WTC11 (cell line): ENCODE results near the gene LDHD. TPM values are rescaled to one million over a fixed set of nuclear protein-coding genes. Genes with fewer than 3 reads are reported as not detected.

Experiments
- ATAC-seq: fragments of 200-7000 bp; cut with Tn5 transposase; 2 replicates; pipeline ENCODE4 v1.10.0; 2021; ENCODE audit warnings: mild to moderate bottlenecking, moderate library complexity
- CTCF ChIA-PET: fragments of 300-600 bp; sonication (Branson Sonifier 250); formaldehyde crosslinking; loops from one replicate; lab custom pipeline; 2021; ENCODE audit warnings: antibody characterized with exemption; lab: Charles Lee
- POLR2A ChIA-PET: fragments of 350-600 bp; sonication (Branson Sonifier 250); formaldehyde crosslinking; loops from one replicate; lab custom pipeline; 2021; ENCODE audit warnings: antibody characterized with exemption; lab: Charles Lee
- DNase-seq: peaks from one replicate; pipeline ENCODE4 v3.0.0; 2021; ENCODE audit warnings: low spot score
- H3K27ac Mint-ChIP-seq: 2 replicates; pipeline ENCODE4 v1.8.0; 2021; ENCODE audit warnings: mixed read lengths
- H3K27me3 Mint-ChIP-seq: 2 replicates; pipeline ENCODE4 v1.8.0; 2021; ENCODE audit warnings: low read depth, mild to moderate bottlenecking, moderate library complexity, mixed read lengths
- H3K36me3 Mint-ChIP-seq: 2 replicates; pipeline ENCODE4 v1.8.0; 2021; ENCODE audit warnings: mixed read lengths
- H3K4me1 Mint-ChIP-seq: 2 replicates; pipeline ENCODE4 v1.8.0; 2022; ENCODE audit warnings: mixed read lengths
- H3K4me3 Mint-ChIP-seq: 2 replicates; pipeline ENCODE4 v1.8.0; 2021; ENCODE audit warnings: mild to moderate bottlenecking, moderate library complexity, mixed read lengths
- H3K9me3 Mint-ChIP-seq: 2 replicates; pipeline ENCODE4 v1.8.0; 2021; ENCODE audit warnings: mixed read lengths
- AR ChIP-seq: fragments of 250-450 bp; sonication (Bioruptor Pico); IDR thresholded peaks from 2 replicates; pipeline ENCODE4 v1.9.0; 2021; ENCODE audit warnings: mild to moderate bottlenecking
- ESRRA ChIP-seq: sonication (generic); formaldehyde crosslinking; IDR thresholded peaks from 2 replicates; pipeline ENCODE4 v1.8.1; 2022; ENCODE audit warnings: mild to moderate bottlenecking, missing genetic modification reagents, borderline replicate concordance
- GABPB1 ChIP-seq: sonication (generic); formaldehyde crosslinking; IDR thresholded peaks from 2 replicates; pipeline ENCODE4 v1.8.1; 2023; ENCODE audit warnings: mild to moderate bottlenecking, missing genetic modification reagents
- GTF2I ChIP-seq: fragments of 250-450 bp; sonication (Bioruptor Pico); conservative IDR thresholded peaks from 2 replicates; pipeline ENCODE4 v1.4.0; 2021; ENCODE audit warnings: mild to moderate bottlenecking
- MAX ChIP-seq: sonication (generic); formaldehyde crosslinking; IDR thresholded peaks from 2 replicates; pipeline ENCODE4 v1.8.0; 2022; ENCODE audit warnings: mild to moderate bottlenecking, missing genetic modification reagents
- MYBL2 ChIP-seq: sonication (generic); formaldehyde crosslinking; IDR thresholded peaks from 2 replicates; pipeline ENCODE4 v1.8.1; 2023; ENCODE audit warnings: mild to moderate bottlenecking, moderate library complexity, missing genetic modification reagents
- SOX15 ChIP-seq: fragments of 250-450 bp; sonication (Bioruptor Pico); IDR thresholded peaks from 2 replicates; pipeline ENCODE4 v1.9.0; 2021; ENCODE audit warnings: mild to moderate bottlenecking
- STAT6 ChIP-seq: sonication (generic); formaldehyde crosslinking; conservative IDR thresholded peaks from 2 replicates; pipeline ENCODE4 v1.8.1; 2023; ENCODE audit warnings: mild to moderate bottlenecking, low read depth, missing genetic modification reagents, moderate library complexity
- TEAD1 ChIP-seq: sonication (generic); formaldehyde crosslinking; IDR thresholded peaks from 2 replicates; pipeline ENCODE4 v1.8.0; 2022; ENCODE audit warnings: mild to moderate bottlenecking, missing genetic modification reagents
- USF1 ChIP-seq: sonication (generic); formaldehyde crosslinking; IDR thresholded peaks from 2 replicates; pipeline ENCODE4 v1.8.0; 2022; ENCODE audit warnings: mild to moderate bottlenecking, missing genetic modification reagents
- ZNF232 ChIP-seq: sonication (generic); formaldehyde crosslinking; IDR thresholded peaks from 2 replicates; pipeline ENCODE4 v1.8.0; 2022; ENCODE audit warnings: mild to moderate bottlenecking, missing genetic modification reagents
- ZNF317 ChIP-seq: sonication (generic); formaldehyde crosslinking; IDR thresholded peaks from 2 replicates; pipeline ENCODE4 v1.8.1; 2023; ENCODE audit warnings: low read depth, mild to moderate bottlenecking, moderate library complexity, missing genetic modification reagents, borderline replicate concordance
- ZNF423 ChIP-seq: fragments of 250-450 bp; sonication (Bioruptor Pico); IDR thresholded peaks from 2 replicates; pipeline ENCODE4 v2.1.2; 2022; ENCODE audit warnings: mild to moderate bottlenecking, moderate library complexity
- total RNA-seq: library from RNA; stranded (reverse); gene quantifications from 3 replicates; pipeline ENCODE4 v1.2.3, GENCODE V29; 2021
- TF ChIP-seq, protein P1 (sequence below): sonication (generic); formaldehyde crosslinking; IDR thresholded peaks from 2 replicates; pipeline ENCODE4 v1.8.0; 2023; ENCODE audit warnings: mild to moderate bottlenecking, missing genetic modification reagents

LDHD gene
- total RNA-seq, 1 experiment from 2014 or later = 12.3 TPM

- CTCF ChIA-PET = interaction anchor here (0.6 to 2.5 kb wide), 6 partner anchors 10 to 355 kb away, joined by 3 to 17 read pairs (median 3); partner anchors contain the start of gene ZNRF1
- POLR2A ChIA-PET = no interaction called here
- ATAC-seq (no peak), DNase-seq (no peak)
- Mint-ChIP-seq H3K36me3 (peaks cover 4% of the 10 kb centered on the region; the same call in 1 of the 2 replicates), H3K27ac (no peak overlapping the region; the same call in 1 of the 2 replicates), H3K4me1 (peaks cover 35% of the 10 kb centered on the region), H3K9me3 (peaks cover 3% of the 10 kb centered on the region; the same call in 1 of the 2 replicates), H3K27me3 (no peaks in the 10 kb centered on the region), H3K4me3 (no peak overlapping the region)
- no peak for TF ChIP-seq STAT6
- no peak for TF ChIP-seq USF1 (CRISPR knock-in tag)
- 0 out of 2 replicates have a peak, but pooled peaks have one; percentile 9 for TF ChIP-seq GABPB1 (CRISPR knock-in tag)
- TF ChIP-seq, protein P1, sequence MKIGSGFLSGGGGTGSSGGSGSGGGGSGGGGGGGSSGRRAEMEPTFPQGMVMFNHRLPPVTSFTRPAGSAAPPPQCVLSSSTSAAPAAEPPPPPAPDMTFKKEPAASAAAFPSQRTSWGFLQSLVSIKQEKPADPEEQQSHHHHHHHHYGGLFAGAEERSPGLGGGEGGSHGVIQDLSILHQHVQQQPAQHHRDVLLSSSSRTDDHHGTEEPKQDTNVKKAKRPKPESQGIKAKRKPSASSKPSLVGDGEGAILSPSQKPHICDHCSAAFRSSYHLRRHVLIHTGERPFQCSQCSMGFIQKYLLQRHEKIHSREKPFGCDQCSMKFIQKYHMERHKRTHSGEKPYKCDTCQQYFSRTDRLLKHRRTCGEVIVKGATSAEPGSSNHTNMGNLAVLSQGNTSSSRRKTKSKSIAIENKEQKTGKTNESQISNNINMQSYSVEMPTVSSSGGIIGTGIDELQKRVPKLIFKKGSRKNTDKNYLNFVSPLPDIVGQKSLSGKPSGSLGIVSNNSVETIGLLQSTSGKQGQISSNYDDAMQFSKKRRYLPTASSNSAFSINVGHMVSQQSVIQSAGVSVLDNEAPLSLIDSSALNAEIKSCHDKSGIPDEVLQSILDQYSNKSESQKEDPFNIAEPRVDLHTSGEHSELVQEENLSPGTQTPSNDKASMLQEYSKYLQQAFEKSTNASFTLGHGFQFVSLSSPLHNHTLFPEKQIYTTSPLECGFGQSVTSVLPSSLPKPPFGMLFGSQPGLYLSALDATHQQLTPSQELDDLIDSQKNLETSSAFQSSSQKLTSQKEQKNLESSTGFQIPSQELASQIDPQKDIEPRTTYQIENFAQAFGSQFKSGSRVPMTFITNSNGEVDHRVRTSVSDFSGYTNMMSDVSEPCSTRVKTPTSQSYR = no peak
- no peak for TF ChIP-seq MYBL2 (CRISPR knock-in tag)
Observed at GRCh38 chr16:75072239-75072947, 44.2 kb downstream of the LDHD start.

GRCh38 chr16:75071621-75072020 lies 45.0 kb downstream of the LDHD start:
- H3K4me3 Mint-ChIP-seq = no peak overlapping the region
- H3K27ac Mint-ChIP-seq = no peak overlapping the region
- no peaks in the 10 kb centered on the region for H3K27me3 Mint-ChIP-seq
- peaks cover under 1% of the 10 kb centered on the region; the same call in 1 of the 2 replicates for H3K9me3 Mint-ChIP-seq
- CTCF ChIA-PET = interaction anchor here (1.2 to 2.5 kb wide), 4 partner anchors 9 to 40 kb away, joined by 3 to 17 read pairs (median 7); no protein-coding TSS in a partner anchor
- TF ChIP-seq ZNF423 (no peak), ZNF232 (CRISPR knock-in tag) (no peak), ZNF317 (CRISPR knock-in tag) (no peak), GTF2I (CRISPR knock-in tag) (no peak), MAX (CRISPR knock-in tag) (no peak), SOX15 (CRISPR knock-in tag) (no peak), USF1 (CRISPR knock-in tag) (no peak), AR (CRISPR knock-in tag) (no peak), TEAD1 (no peak), ESRRA (no peak)
- H3K4me1 Mint-ChIP-seq = peaks cover 37% of the 10 kb centered on the region
- peaks cover 1% of the 10 kb centered on the region; the same call in 1 of the 2 replicates for H3K36me3 Mint-ChIP-seq
- POLR2A ChIA-PET = no interaction called here
- no peak for DNase-seq
- ATAC-seq = no peak
